HepG2 (cell line): ENCODE measurements around the gene GSK3B. TPM values are rescaled to one million over a fixed set of nuclear protein-coding genes. Genes with fewer than 3 reads are reported as not detected.
A peak's percentile ranks its signal among the peaks of the same experiment; 100 is the strongest.

Source experiments
- ATAC-seq: fragments of 200-7000 bp; cut with Tn5 transposase; 3 replicates; pipeline ENCODE4 v1.9.1; 2020; ENCODE audit warnings: mild to moderate bottlenecking, moderate library complexity
- BruUV-seq: library from RNA; stranded (reverse); fragments of 400-500 nt; replicated peaks from 2 replicates; lab custom pipeline; 2021; lab: Mats Ljungman, UMichigan
- CTCF ChIA-PET: fragments of 300-600 bp; formaldehyde crosslinking; extraction: SDS; loops from one replicate; lab custom pipeline; 2021; ENCODE audit warnings: low total read pairs, inconsistent platforms, low intra/inter-chr PET ratio; lab: Yijun Ruan, JAX
- POLR2A ChIA-PET: fragments of 350-600 bp; sonication (Branson Sonifier 250); formaldehyde crosslinking; loops from one replicate; lab custom pipeline; 2020; ENCODE audit warnings: antibody characterized with exemption, inconsistent platforms; lab: Yijun Ruan, JAX
- DNase-seq: peaks from one replicate; pipeline ENCODE4 v3.0.0-alpha.2; 2015; ENCODE audit warnings: low spot score
- FAIRE-seq: peaks from 3 replicates; lab custom pipeline; 2011; peaks lifted over from hg19 to GRCh38; lab: Jason Lieb, UNC
- H2AFZ ChIP-seq: one replicate; pipeline ENCODE4 v1.6.1; 2011; ENCODE audit warnings: low read length, inconsistent platforms
- H3K27ac ChIP-seq: fragments of 300-600 bp; 3 replicates; pipeline ENCODE4 v1.8.0; 2011; ENCODE audit warnings: mixed run types, mild to moderate bottlenecking, mixed read lengths, low read length, inconsistent platforms; ENCODE audit not compliant: insufficient read depth; ENCODE audit errors: extremely low read length
- H3K27me3 ChIP-seq, 2 experiments: fragments of 200-600 bp in 1 of 2; 2 replicates in 1 of 2; 3 replicates in 1 of 2; pipeline versions ENCODE4 v1.6.0 to v1.8.0; 2011; ENCODE audit warnings: low read length in 2 of 2, mild to moderate bottlenecking in 2 of 2, moderate library complexity in 2 of 2, inconsistent platforms in 1 of 2; ENCODE audit not compliant: insufficient read depth in 2 of 2, control insufficient read depth in 1 of 2
- H3K36me3 ChIP-seq, 2 experiments: fragments of 200-600 bp in 1 of 2; replicated peaks in 1 of 2; 2 replicates in 1 of 2; 3 replicates in 1 of 2; pipeline versions ENCODE4 v1.5.1 to v1.8.0; 2011; ENCODE audit warnings: low read length in 2 of 2, inconsistent platforms in 1 of 2; ENCODE audit not compliant: insufficient read depth in 2 of 2, control insufficient read depth in 1 of 2
- H3K4me1 ChIP-seq: 2 replicates; pipeline ENCODE4 v1.5.1; 2012; ENCODE audit warnings: low read length, inconsistent platforms; ENCODE audit not compliant: insufficient read depth
- H3K4me2 ChIP-seq: 2 replicates; pipeline ENCODE4 v1.6.0; 2011; ENCODE audit warnings: low read depth, low read length, inconsistent platforms
- H3K4me3 ChIP-seq, 3 experiments: fragments of 200-600 bp in 1 of 3; sonication (generic), shearing (Covaris generic) in 1 of 3; replicated peaks in 1 of 3; 2 replicates each; pipeline ENCODE4 v1.5.1; 2011 to 2016; ENCODE audit warnings: low read length in 3 of 3, inconsistent platforms in 2 of 3, low read depth in 2 of 3, mild to moderate bottlenecking in 2 of 3, control low read depth in 1 of 3, mixed read lengths in 1 of 3; ENCODE audit not compliant: insufficient read depth in 1 of 3
- H3K79me2 ChIP-seq: one replicate; pipeline ENCODE4 v1.6.1; 2011; ENCODE audit warnings: low read length, inconsistent platforms; ENCODE audit not compliant: insufficient read depth
- H3K9ac ChIP-seq: 2 replicates; pipeline ENCODE4 v1.6.0; 2011; ENCODE audit warnings: mild to moderate bottlenecking, low read depth, low read length, inconsistent platforms; ENCODE audit not compliant: insufficient read depth
- H3K9me3 ChIP-seq: 2 replicates; pipeline ENCODE4 v1.5.1; 2012; ENCODE audit warnings: mild to moderate bottlenecking, low read length
- H4K20me1 ChIP-seq: 2 replicates; pipeline ENCODE4 v1.6.0; 2011; ENCODE audit warnings: inconsistent platforms, mild to moderate bottlenecking, low read length, moderate library complexity; ENCODE audit not compliant: insufficient read depth
- ADNP ChIP-seq: sonication (generic); formaldehyde crosslinking; IDR thresholded peaks from 2 replicates; pipeline ENCODE4 v1.4.0; 2020; ENCODE audit warnings: missing genetic modification reagents
- AHR ChIP-seq: IDR thresholded peaks from 2 replicates; pipeline ENCODE4 v1.6.1; 2018; ENCODE audit warnings: missing genetic modification reagents, missing compliant biosample characterization
- ATAD3A ChIP-seq: sonication (generic); formaldehyde crosslinking; IDR thresholded peaks from 2 replicates; pipeline ENCODE4 v1.4.0; 2020; ENCODE audit warnings: missing genetic modification reagents
- EZH2 ChIP-seq: conservative IDR thresholded peaks from 2 replicates; pipeline ENCODE4 v1.6.1; 2012; ENCODE audit warnings: mild to moderate bottlenecking, low read depth, low read length, moderate library complexity
- FOXO4 ChIP-seq: sonication (generic); formaldehyde crosslinking; conservative IDR thresholded peaks from 2 replicates; pipeline ENCODE4 v1.8.1; 2023; ENCODE audit warnings: missing genetic modification reagents
- HES4 ChIP-seq: sonication (generic); formaldehyde crosslinking; IDR thresholded peaks from 2 replicates; pipeline ENCODE4 v1.9.0; 2021; ENCODE audit warnings: mild to moderate bottlenecking, missing genetic modification reagents, borderline replicate concordance
- RNF2 ChIP-seq: fragments of 450-650 bp; conservative IDR thresholded peaks from 2 replicates; pipeline ENCODE4 v1.6.1; 2016; ENCODE audit warnings: low read depth
- SETDB1 ChIP-seq: sonication (generic); formaldehyde crosslinking; IDR thresholded peaks from 2 replicates; pipeline ENCODE4 v1.5.1; 2020; ENCODE audit warnings: missing genetic modification reagents, mild to moderate bottlenecking, borderline replicate concordance
- ZNF275 ChIP-seq: sonication (generic); formaldehyde crosslinking; IDR thresholded peaks from 2 replicates; pipeline ENCODE4 v1.8.0; 2022; ENCODE audit warnings: missing genetic modification reagents, mild to moderate bottlenecking, inconsistent platforms, borderline replicate concordance
- ZNF670 ChIP-seq: sonication (generic); formaldehyde crosslinking; IDR thresholded peaks from 2 replicates; pipeline ENCODE4 v1.8.0; 2022; ENCODE audit warnings: mild to moderate bottlenecking, missing genetic modification reagents, borderline replicate concordance
- ZNF691 ChIP-seq: sonication (generic); formaldehyde crosslinking; IDR thresholded peaks from 2 replicates; pipeline ENCODE4 v1.4.0; 2020; ENCODE audit warnings: missing genetic modification reagents, low read depth, mild to moderate bottlenecking, borderline replicate concordance
- WGBS: methylation state at CpG from one replicate; pipeline ENCODE4 v1.1.6; 2017; ENCODE audit warnings: low lambda C conversion rate; 5-methylcytosine and 5-hydroxymethylcytosine counted together
- in situ Hi-C: cut with HindIII; loops from 2 replicates; pipeline ENCODE4 v1.10.0; 2017; ENCODE audit warnings: low pct_unique_long_range_greater_than_20kb; ENCODE audit not compliant: extremely low pct_ligation_motif_present
- intact Hi-C: fragments of 100-400 bp; cut with micrococcal nuclease; formaldehyde crosslinking; loops from one replicate; pipeline ENCODE4 v1.10.0; 2022; ENCODE audit not compliant: unreplicated experiment
- polyA plus RNA-seq, 8 experiments: library from polyadenylated mRNA; depleted of rRNA in 3 of 8; stranded (reverse) in 7 of 8; unstranded in 1 of 8; fragments of >200 nt; fragmentation: Illumina TruSeq in 4 of 8; extraction: Trizol in 4 of 8; gene quantifications; 2 replicates each; pipeline versions ENCODE4 v1.2.1 to v1.2.3, GENCODE V29; 2011 to 2016; ENCODE audit warnings: low read depth in 4 of 8, missing spikeins in 1 of 8, mixed read lengths in 1 of 8; ENCODE audit not compliant: insufficient read depth in 1 of 8
- total RNA-seq, 5 experiments: library from RNA; depleted of rRNA; stranded (reverse); fragments of >200 nt; fragmentation: Illumina TruSeq; extraction: Trizol; gene quantifications; 2 replicates each; pipeline ENCODE4 v1.2.3, GENCODE V29; 2016; ENCODE audit warnings: low read depth in 1 of 5
- TF ChIP-seq, protein P1 (sequence below): sonication (generic); formaldehyde crosslinking; IDR thresholded peaks from 2 replicates; pipeline ENCODE4 v1.8.1; 2023; ENCODE audit warnings: mild to moderate bottlenecking, moderate library complexity, missing genetic modification reagents
- TF ChIP-seq, protein P2 (sequence below): sonication (generic); formaldehyde crosslinking; IDR thresholded peaks from 2 replicates; pipeline ENCODE4 v1.5.0; 2020; ENCODE audit warnings: missing genetic modification reagents, mild to moderate bottlenecking, borderline replicate concordance

GSK3B gene
- total and polyA plus RNA-seq, 2 of the 13 experiments (the other 11 are each of a cell fraction or from before 2014, with no cell fraction given): 22.3 to 30.1 TPM

- no peak for TF ChIP-seq ZNF275
- no peak for TF ChIP-seq ZNF691 (CRISPR knock-in tag)
- TF ChIP-seq ZNF670 (CRISPR knock-in tag): no peak
- TF ChIP-seq, all 625 proteins: peak for 0
Observed at GRCh38 chr3:119818937-119819336, 275.3 kb downstream of the GSK3B start (continued).

GRCh38 chr3:119817583-119818363 lies 276.5 kb downstream of the GSK3B start:
- CTCF ChIA-PET: no interaction called here
- TSS peak; percentile 29 for BruUV-seq

More at GRCh38 chr3:119817583-119818363, 276.5 kb downstream of the GSK3B start:
- peak; percentile 18 for DNase-seq
- no peak overlapping the region for H3K4me3 ChIP-seq
- WGBS: 85% methylated on average over 13 of the region's 13 CpGs
- ATAC-seq: peak; percentile 32; the same call in 2 of the 3 replicates
- H3K4me2 ChIP-seq: no peak overlapping the region
- H3K27ac ChIP-seq: no peak overlapping the region
- no peaks in the 10 kb centered on the region for H3K9me3 ChIP-seq
- intact Hi-C loops: no loop called here
- no peak overlapping the region for H3K9ac ChIP-seq
- H3K79me2 ChIP-seq: no peaks in the 10 kb centered on the region
- H3K36me3 ChIP-seq: no peaks in the 10 kb centered on the region
- POLR2A ChIA-PET: interaction anchor here (1.6 kb wide), 1 partner anchor 21 kb away, joined by 5 read pairs; no protein-coding TSS in a partner anchor
- H3K4me1 ChIP-seq: peaks cover 11% of the 10 kb centered on the region
- no peak for FAIRE-seq
- no peaks in the 10 kb centered on the region for H4K20me1 ChIP-seq
- in situ Hi-C loops: no loop called here
- TF ChIP-seq RNF2: no peak
- TF ChIP-seq EZH2: no peak
- no peak for TF ChIP-seq ADNP (CRISPR knock-in tag)
- TF ChIP-seq FOXO4 (CRISPR knock-in tag): no peak
- TF ChIP-seq SETDB1 (CRISPR knock-in tag): no peak
- TF ChIP-seq, protein P1, sequence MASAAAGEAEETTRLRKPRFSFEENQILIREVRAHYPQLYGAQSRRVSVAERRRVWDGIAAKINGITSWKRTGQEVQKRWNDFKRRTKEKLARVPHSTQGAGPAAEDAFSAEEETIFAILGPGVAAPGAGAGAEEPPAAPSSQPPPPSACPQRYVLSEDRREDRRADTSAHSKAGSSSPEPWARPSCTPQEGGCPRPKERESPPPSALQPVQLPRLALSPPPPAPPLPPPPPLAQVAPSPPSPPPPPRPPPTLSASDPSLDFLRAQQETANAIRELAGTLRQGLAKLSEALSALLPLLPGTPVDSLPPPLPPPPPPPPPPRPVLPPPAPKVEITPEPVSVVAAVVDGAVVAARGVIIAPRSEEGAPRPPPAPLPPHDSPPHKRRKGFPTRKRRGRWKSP (CRISPR knock-in tag): no peak
- TF ChIP-seq ATAD3A (CRISPR knock-in tag): no peak
- TF ChIP-seq, protein P2, sequence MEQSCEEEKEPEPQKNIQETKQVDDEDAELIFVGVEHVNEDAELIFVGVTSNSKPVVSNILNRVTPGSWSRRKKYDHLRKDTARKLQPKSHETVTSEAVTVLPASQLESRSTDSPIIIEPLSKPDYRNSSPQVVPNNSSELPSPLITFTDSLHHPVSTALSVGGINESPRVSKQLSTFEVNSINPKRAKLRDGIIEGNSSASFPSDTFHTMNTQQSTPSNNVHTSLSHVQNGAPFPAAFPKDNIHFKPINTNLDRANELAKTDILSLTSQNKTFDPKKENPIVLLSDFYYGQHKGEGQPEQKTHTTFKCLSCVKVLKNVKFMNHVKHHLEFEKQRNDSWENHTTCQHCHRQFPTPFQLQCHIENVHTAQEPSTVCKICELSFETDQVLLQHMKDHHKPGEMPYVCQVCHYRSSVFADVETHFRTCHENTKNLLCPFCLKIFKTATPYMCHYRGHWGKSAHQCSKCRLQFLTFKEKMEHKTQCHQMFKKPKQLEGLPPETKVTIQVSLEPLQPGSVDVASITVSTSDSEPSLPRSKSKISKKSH (CRISPR knock-in tag): no peak
- TF ChIP-seq AHR (CRISPR knock-in tag): no peak
- no peak for TF ChIP-seq HES4
- no peaks in the 10 kb centered on the region; a peak in 1 of 5 replicates for H3K27me3 ChIP-seq
- no peak overlapping the region for H2AFZ ChIP-seq
